ENCODE data around the gene NRXN3.

NRXN3 gene

DNA sequence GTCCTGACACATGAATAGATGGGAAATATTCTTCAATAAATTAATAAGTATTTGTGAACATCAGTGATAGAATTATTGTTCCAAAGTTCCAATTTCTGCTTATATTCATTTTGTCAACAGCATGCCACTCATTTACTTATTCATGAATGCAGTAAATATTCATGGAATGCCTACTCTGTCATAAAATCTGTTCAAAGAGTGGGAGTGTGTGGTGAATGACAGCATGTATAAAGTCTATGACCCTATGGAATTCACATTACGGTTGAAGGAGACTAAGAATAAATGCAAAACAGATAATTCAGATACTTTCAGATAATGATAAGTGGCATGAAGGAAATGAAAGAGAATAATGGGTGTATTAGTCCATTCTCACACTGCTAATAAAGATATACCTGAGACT is 494.7 kb downstream of the NRXN3 start:
- CTCF ChIA-PET: no interaction called here
- DNase-seq: no peak
- H3K9me3 Mint-ChIP-seq: no peaks in the 10 kb centered on the region
- H3K4me1 Mint-ChIP-seq: no peaks in the 10 kb centered on the region
- no peaks in the 10 kb centered on the region for H3K27me3 Mint-ChIP-seq
- no peak overlapping the region for H3K4me3 Mint-ChIP-seq
- no peaks in the 10 kb centered on the region for H3K36me3 Mint-ChIP-seq
- no peak overlapping the region for H3K27ac Mint-ChIP-seq

DNA sequence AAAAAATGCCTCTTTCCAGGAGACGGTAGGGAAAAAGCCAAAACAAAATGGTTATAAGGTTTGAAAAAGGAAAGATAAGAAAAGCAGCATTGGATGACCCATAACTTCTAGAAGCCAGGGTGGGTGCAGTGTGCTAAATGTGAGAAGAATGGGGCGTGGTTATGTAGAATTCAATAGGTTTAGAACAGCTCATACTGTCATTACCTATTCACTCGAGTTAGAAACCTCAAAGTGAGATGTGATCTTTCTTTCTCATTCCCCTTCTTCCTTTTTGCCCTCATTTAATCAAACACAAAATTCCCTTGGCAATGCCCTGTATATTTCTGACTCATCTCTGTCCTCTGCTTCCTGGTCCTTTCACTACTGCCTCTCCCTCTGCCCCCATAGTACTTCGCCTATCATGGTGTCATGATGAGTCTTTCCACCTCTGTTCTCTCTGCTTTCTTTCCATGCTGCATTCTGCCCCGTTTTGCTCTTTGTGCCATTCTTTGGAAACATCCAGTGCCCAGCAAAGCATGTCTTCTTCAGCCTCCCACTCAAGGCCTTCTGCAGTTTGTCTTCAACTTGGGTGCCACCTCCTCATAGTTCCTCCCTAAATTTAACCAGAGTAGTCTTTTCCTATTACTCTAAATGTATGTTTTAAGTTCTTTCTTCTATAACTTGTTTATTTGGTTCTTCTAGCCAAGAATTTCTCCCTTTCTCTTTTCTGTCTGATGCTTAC is 496.3 kb downstream of the NRXN3 start:
- Mint-ChIP-seq H3K4me3 (no peak overlapping the region), H3K36me3 (no peaks in the 10 kb centered on the region), H3K27ac (no peak overlapping the region), H3K4me1 (no peaks in the 10 kb centered on the region), H3K9me3 (no peaks in the 10 kb centered on the region), H3K27me3 (no peaks in the 10 kb centered on the region)
- CTCF ChIA-PET: no interaction called here
- DNase-seq: no peak

DNA sequence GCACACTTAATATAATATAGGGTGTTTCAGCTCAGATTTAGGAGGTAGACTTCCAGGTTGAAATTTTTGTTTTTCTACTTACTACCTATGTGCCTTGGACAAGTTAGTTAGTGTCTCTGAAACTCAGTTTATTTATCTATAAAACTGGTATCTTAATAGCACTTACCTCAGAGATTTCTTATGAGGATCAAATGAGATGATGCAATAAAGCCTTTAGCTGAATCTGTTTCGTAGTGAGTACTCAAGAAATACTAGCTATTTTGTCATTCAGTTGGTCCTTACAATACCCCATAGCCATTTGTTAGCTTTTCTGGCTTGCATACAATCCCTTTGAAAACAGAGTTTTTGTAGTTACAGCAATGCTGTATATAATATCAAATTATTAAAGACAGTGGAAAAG is 497.0 kb downstream of the NRXN3 start:
- Mint-ChIP-seq H3K4me1 (no peaks in the 10 kb centered on the region), H3K36me3 (no peaks in the 10 kb centered on the region), H3K9me3 (no peaks in the 10 kb centered on the region), H3K27ac (no peak overlapping the region), H3K27me3 (no peaks in the 10 kb centered on the region), H3K4me3 (no peak overlapping the region)
- CTCF ChIA-PET: no interaction called here
- no peak for DNase-seq

DNA sequence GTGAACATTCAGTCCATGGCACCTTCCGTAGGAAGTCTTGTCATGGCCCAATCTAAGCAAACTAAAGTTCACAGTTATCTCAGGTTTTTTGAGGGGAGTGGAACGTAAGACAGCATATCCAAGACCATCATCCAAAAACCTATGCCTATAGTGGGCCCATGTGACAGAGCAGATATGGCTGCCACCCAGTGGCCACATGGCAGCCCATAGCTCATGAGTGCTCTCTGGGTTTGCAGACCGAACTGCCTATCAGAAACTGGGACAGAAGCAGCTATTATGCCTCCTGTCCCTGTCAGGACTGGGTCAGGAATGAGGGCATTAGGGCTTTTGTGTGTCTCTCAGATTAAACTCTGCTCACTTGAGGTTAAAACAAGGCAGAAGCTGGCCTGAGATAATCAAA is 503.7 kb downstream of the NRXN3 start:
- no peaks in the 10 kb centered on the region for H3K27me3 Mint-ChIP-seq
- H3K4me1 Mint-ChIP-seq: no peaks in the 10 kb centered on the region
- H3K4me3 Mint-ChIP-seq: no peak overlapping the region
- CTCF ChIA-PET: no interaction called here
- DNase-seq: no peak
- H3K9me3 Mint-ChIP-seq: no peaks in the 10 kb centered on the region
- H3K27ac Mint-ChIP-seq: no peak overlapping the region
- no peaks in the 10 kb centered on the region for H3K36me3 Mint-ChIP-seq

DNA sequence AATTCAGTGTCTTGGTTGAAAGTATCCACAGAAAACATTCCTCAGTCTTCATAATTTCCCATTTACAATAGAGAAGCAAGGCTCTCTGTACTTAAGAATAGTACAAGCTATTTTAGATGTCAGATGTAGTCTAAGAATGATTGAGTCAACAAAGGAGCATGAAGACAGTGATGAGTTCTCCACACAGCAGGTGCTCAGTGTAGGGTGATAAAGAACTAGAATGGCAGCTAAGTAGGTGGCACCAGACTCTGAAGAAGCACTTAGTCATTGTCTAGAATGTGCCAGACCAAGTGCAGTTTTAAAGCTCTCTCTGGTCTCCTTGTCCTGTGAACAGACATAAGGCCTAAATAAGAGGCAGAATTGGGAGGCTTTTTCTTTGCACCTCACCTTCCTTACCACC is 504.6 kb downstream of the NRXN3 start:
- Mint-ChIP-seq H3K27ac (no peak overlapping the region), H3K4me3 (no peak overlapping the region), H3K9me3 (no peaks in the 10 kb centered on the region), H3K36me3 (no peaks in the 10 kb centered on the region), H3K4me1 (no peaks in the 10 kb centered on the region), H3K27me3 (no peaks in the 10 kb centered on the region)
- CTCF ChIA-PET: no interaction called here
- DNase-seq: no peak

DNA sequence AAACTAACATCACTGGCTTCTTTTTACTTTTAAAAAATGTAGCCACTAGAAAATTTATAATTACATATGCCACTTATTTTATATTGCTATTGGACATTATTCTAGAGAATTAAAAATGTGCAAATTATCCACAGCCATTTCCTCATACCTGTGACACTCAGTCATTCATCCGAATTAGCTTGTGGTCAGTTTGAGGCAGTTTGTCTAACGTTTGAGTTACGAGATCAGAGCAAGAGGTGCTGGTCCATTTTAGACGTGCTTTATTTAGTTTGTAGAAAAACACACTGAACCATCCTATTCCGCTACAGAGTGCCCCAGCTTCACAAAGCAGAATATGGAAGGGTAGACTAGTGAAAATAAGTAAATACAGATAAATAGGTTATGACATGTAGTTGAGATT is 513.0 kb downstream of the NRXN3 start:
- no peak overlapping the region for H3K27ac Mint-ChIP-seq
- H3K4me3 Mint-ChIP-seq: no peak overlapping the region
- no peaks in the 10 kb centered on the region for H3K4me1 Mint-ChIP-seq
- no peaks in the 10 kb centered on the region for H3K36me3 Mint-ChIP-seq
- DNase-seq: no peak
- no peaks in the 10 kb centered on the region for H3K27me3 Mint-ChIP-seq
- H3K9me3 Mint-ChIP-seq: no peaks in the 10 kb centered on the region
- CTCF ChIA-PET: no interaction called here

DNA sequence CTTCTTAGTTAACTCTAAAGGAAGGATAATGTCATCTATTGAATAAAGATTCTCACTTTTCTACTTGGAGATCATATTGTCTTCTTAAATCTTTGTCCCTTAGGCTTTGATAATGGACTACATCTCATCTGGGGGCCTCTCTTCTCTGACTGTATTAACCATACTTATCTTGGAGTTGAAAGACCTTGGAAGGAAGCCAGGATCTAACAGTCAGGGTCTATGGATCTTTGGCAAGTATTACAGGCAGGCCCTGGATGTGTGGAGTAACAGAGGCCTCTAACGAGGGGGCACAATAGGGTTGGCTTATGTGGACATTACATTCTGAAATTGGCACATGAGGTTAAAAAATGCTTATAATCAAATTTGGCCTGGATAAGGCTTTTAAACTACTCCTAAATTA is 513.8 kb downstream of the NRXN3 start:
- DNase-seq: no peak
- H3K27ac Mint-ChIP-seq: no peak overlapping the region
- CTCF ChIA-PET: no interaction called here
- H3K9me3 Mint-ChIP-seq: no peaks in the 10 kb centered on the region
- no peaks in the 10 kb centered on the region for H3K36me3 Mint-ChIP-seq
- H3K4me1 Mint-ChIP-seq: no peaks in the 10 kb centered on the region
- H3K27me3 Mint-ChIP-seq: no peaks in the 10 kb centered on the region
- H3K4me3 Mint-ChIP-seq: no peak overlapping the region

DNA sequence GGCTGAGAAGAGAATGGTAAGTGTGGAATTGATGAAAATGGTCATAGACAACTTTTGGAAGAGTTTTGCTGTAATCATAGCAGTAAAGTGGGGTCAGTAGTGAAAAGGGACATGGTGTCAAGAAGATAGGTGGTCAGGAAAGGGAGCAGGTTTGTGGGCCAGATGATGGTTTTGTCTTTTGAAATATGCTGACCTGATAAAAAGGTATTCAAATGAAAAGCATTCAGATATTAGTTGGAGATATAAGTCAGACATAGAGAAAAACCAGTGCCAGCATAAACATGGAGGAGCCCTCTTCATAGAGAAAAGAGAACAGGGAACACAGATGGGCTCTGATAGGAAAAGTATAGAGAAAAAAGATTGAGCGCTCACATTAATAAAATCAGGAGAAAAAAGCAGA is 518.3 kb downstream of the NRXN3 start:
- H3K27me3 Mint-ChIP-seq: no peaks in the 10 kb centered on the region
- DNase-seq: no peak
- H3K9me3 Mint-ChIP-seq: no peaks in the 10 kb centered on the region
- CTCF ChIA-PET: no interaction called here
- no peak overlapping the region for H3K4me3 Mint-ChIP-seq
- no peaks in the 10 kb centered on the region for H3K36me3 Mint-ChIP-seq
- H3K4me1 Mint-ChIP-seq: no peaks in the 10 kb centered on the region
- no peak overlapping the region for H3K27ac Mint-ChIP-seq

DNA sequence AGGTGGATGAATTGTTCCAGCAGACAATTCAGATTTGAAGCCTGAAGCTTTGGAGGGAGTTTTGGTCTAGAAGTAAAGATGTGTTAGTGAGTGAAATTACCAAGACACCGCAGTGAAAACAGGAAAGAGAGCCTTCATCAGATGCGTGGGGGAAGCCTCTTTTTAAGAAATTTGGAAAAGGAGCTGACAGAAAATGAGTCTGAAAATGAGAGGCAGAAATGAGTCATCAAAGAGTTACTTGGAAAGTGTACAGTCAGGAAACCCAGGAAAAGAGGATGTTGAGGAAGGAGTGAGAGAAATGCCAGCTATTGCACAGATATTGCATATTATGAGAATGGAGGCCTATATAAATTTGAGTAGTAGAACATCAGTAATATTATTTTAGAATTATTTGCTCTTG is 520.7 kb downstream of the NRXN3 start:
- no peak for DNase-seq
- Mint-ChIP-seq H3K4me3 (no peak overlapping the region), H3K27ac (no peak overlapping the region), H3K36me3 (no peaks in the 10 kb centered on the region), H3K27me3 (no peaks in the 10 kb centered on the region), H3K9me3 (no peaks in the 10 kb centered on the region), H3K4me1 (no peaks in the 10 kb centered on the region)
- CTCF ChIA-PET: no interaction called here

DNA sequence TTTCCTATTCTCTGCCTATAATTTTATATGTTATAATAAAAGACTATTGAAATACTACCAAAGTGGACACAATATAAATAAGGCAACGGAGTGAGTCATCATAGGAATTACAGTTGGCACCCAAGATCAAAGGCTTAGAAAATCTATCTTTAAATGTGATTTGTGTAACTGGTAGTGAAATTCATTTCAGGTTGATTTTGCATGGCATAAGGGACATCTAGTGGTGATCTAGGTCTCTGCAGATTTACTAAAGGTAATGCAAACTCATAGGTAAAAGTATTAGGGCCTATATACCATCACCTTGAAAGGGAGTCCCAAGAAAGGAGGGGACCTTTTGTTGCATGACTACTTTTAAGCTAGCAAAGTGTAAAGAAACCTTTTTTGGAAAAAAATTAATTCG is 527.2 kb downstream of the NRXN3 start:
- Mint-ChIP-seq H3K27me3 (no peaks in the 10 kb centered on the region), H3K27ac (no peak overlapping the region), H3K9me3 (no peaks in the 10 kb centered on the region), H3K4me3 (no peak overlapping the region), H3K36me3 (no peaks in the 10 kb centered on the region), H3K4me1 (no peaks in the 10 kb centered on the region)
- CTCF ChIA-PET: interaction anchor here (1.1 to 1.7 kb wide), 2 partner anchors 100 to 249 kb away, joined by 4 read pairs; no protein-coding TSS in a partner anchor
- DNase-seq: no peak

DNA sequence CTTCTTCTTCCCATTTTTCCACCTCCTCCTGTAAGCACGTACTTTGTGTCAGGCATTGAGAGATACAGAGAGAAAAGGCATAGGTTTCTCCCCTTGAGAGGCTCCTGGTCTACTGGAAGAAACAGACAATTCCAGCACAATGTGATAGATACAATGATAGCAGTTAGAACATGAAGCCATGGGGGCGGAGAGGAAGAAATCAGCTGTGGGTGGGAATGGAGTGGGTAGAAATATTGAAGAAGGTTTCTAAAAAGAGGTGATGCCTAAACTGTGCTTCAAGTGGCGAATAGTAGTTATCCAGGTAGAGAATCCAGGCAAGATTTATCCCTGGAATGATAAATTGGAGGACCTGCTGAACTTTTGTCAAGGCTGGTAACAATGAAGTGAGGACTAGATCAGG is 528.8 kb downstream of the NRXN3 start:
- CTCF ChIA-PET: interaction anchor here (0.9 to 1.1 kb wide), 2 partner anchors 29 to 103 kb away, joined by 3 to 4 read pairs; no protein-coding TSS in a partner anchor
- no peaks in the 10 kb centered on the region for H3K9me3 Mint-ChIP-seq
- H3K27me3 Mint-ChIP-seq: no peaks in the 10 kb centered on the region
- H3K27ac Mint-ChIP-seq: no peak overlapping the region
- H3K36me3 Mint-ChIP-seq: no peaks in the 10 kb centered on the region
- no peak for DNase-seq
- H3K4me3 Mint-ChIP-seq: no peak overlapping the region
- H3K4me1 Mint-ChIP-seq: no peaks in the 10 kb centered on the region

DNA sequence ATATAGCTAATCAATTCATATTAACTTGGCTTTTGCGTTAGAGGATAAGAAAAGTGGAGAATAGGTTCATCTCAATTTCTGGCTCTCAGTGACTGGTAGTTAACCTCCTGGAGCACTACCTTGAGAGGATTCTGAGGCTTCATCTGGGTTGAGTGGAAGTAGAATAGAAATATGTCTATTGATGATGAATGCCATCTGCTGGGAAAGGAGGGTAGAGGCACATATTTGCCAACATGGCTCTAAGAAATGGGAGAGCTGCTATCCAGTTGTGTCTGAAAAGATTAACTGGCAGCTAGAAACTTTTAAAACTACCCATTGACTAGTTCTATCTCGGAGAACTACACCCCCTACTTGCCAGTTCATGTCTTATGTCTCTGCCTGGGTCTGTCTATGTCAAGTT is 530.1 kb downstream of the NRXN3 start:
- no peaks in the 10 kb centered on the region for H3K36me3 Mint-ChIP-seq
- no peak overlapping the region for H3K27ac Mint-ChIP-seq
- no peaks in the 10 kb centered on the region for H3K4me1 Mint-ChIP-seq
- DNase-seq: no peak
- H3K27me3 Mint-ChIP-seq: no peaks in the 10 kb centered on the region
- H3K4me3 Mint-ChIP-seq: no peak overlapping the region
- H3K9me3 Mint-ChIP-seq: no peaks in the 10 kb centered on the region
- CTCF ChIA-PET: interaction anchor here (1.1 kb wide), 1 partner anchor 140 kb away, joined by 3 read pairs; no protein-coding TSS in a partner anchor

DNA sequence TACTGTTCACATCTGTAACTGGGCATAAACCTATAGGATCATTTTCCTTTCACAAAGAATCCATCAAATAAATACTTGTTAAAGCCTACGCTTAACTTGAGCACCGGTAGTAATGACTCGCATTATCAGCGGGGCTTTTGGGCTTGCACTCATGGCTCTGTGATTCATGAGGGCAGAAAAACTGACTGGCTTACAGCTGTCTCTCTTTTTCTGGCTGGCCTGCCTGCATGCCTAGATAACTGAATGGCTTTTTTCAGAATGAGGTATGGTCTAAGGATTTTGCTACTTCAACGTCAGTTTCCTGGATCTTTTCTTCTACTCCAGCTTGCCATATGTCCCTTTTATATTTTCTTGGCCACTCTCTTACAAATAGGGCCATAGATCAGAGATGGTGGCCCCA is 531.1 kb downstream of the NRXN3 start:
- no peak for DNase-seq
- Mint-ChIP-seq H3K27me3 (no peaks in the 10 kb centered on the region), H3K4me1 (no peaks in the 10 kb centered on the region), H3K9me3 (no peaks in the 10 kb centered on the region), H3K27ac (no peak overlapping the region), H3K36me3 (no peaks in the 10 kb centered on the region), H3K4me3 (no peak overlapping the region)
- CTCF ChIA-PET: no interaction called here

DNA sequence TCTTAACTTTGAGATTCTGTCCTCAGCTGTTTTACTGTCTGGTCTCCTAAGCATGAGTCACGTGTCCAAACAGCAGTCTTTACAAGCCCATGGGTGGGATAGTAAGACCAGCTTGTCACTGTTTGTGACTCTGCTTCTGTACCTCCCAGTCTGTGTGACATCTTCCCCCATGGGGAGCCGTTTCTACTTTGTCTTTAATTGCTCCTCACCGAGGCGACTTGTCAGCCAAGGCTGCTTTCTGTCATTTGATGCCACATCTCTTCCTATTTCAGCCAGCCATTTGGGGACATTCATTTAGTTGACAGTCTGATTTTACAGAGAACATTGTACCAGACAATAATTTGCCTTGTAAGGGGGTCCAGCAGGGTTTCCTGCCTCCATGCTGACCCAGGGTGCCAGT is 534.8 kb downstream of the NRXN3 start:
- CTCF ChIA-PET: no interaction called here
- no peaks in the 10 kb centered on the region for H3K27me3 Mint-ChIP-seq

DNA sequence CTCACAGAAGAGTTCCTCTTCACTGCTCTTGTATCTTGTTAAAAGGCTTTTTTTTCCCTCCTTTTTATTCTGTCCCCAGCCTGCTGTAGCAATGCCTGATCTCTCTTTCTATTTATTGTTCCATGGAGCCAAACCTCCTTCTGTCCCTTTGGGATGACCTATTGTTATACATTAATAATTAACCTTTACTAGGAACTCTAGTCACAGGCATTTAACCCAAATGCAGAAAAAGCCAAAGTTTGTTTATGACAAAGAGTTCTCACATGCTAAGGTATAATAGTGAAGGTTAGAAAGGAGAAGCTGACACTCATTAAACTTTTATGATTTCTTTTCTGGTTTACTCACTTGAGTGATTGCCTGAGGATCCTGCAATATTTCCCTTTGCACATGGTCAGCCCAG is 535.8 kb downstream of the NRXN3 start:
- no peak for DNase-seq
- Mint-ChIP-seq H3K9me3 (no peaks in the 10 kb centered on the region), H3K27ac (no peak overlapping the region), H3K36me3 (no peaks in the 10 kb centered on the region), H3K4me3 (no peak overlapping the region), H3K4me1 (no peaks in the 10 kb centered on the region), H3K27me3 (no peaks in the 10 kb centered on the region)
- CTCF ChIA-PET: no interaction called here

More for the DNA sequence above, 534.8 kb downstream of the NRXN3 start:
- no peaks in the 10 kb centered on the region for H3K9me3 Mint-ChIP-seq
- H3K27ac Mint-ChIP-seq: no peak overlapping the region
- no peaks in the 10 kb centered on the region for H3K36me3 Mint-ChIP-seq
- H3K4me3 Mint-ChIP-seq: no peak overlapping the region
- no peaks in the 10 kb centered on the region for H3K4me1 Mint-ChIP-seq
- no peak for DNase-seq
